A673 (cell line): Measurements from ENCODE around the gene CAPN10. TPM values are rescaled to one million over a fixed set of nuclear protein-coding genes. Genes with fewer than 3 reads are reported as not detected.

ENCODE experiments used
- BruUV-seq: library from RNA; stranded (reverse); fragments of 400-500 nt; replicated peaks from 2 replicates; lab custom pipeline; 2021; lab: Mats Ljungman, UMichigan
- CTCF ChIA-PET: fragments of 300-600 bp; sonication (Branson Sonifier 250); formaldehyde crosslinking; loops from one replicate; lab custom pipeline; 2022; ENCODE audit warnings: antibody characterized with exemption; lab: Charles Lee
- POLR2A ChIA-PET: fragments of 300-600 bp; sonication (Branson Sonifier 250); formaldehyde crosslinking; loops from one replicate; lab custom pipeline; 2022; ENCODE audit warnings: antibody characterized with exemption; ENCODE audit not compliant: low non-redundant PET; lab: Charles Lee
- DNase-seq: peaks from one replicate; pipeline ENCODE4 v3.0.0-alpha.2; 2015; ENCODE audit warnings: low spot score
- H3K27ac ChIP-seq: fragments of 200-600 bp; sonication (generic); 2 replicates; pipeline ENCODE4 v1.5.1; 2016; ENCODE audit warnings: mixed run types, low read depth, mild to moderate bottlenecking, mixed read lengths, antibody characterized with exemption, low read length; ENCODE audit not compliant: poor library complexity, severe bottlenecking
- H3K27me3 ChIP-seq: fragments of 200-600 bp; sonication (generic); replicated peaks from 2 replicates; pipeline ENCODE4 v1.6.1; 2017; ENCODE audit warnings: mixed run types, low read depth, mild to moderate bottlenecking, mixed read lengths, antibody characterized with exemption, low read length; ENCODE audit not compliant: insufficient read depth, poor library complexity
- H3K36me3 ChIP-seq: fragments of 200-600 bp; sonication (generic); 2 replicates; pipeline ENCODE4 v1.6.1; 2016; ENCODE audit warnings: mixed run types, mild to moderate bottlenecking, mixed read lengths, antibody characterized with exemption, low read length; ENCODE audit not compliant: insufficient read depth, poor library complexity, severe bottlenecking
- H3K4me1 ChIP-seq: fragments of 200-600 bp; sonication (generic); 2 replicates; pipeline ENCODE4 v1.6.1; 2017; ENCODE audit warnings: mixed run types, mild to moderate bottlenecking, mixed read lengths, antibody characterized with exemption, low read length; ENCODE audit not compliant: insufficient read depth, poor library complexity, severe bottlenecking
- H3K4me3 ChIP-seq: fragments of 200-600 bp; sonication (generic); 2 replicates; pipeline ENCODE4 v1.5.1; 2016; ENCODE audit warnings: low read depth, mixed run types, mild to moderate bottlenecking, mixed read lengths, low read length; ENCODE audit not compliant: poor library complexity, severe bottlenecking
- H3K9me3 ChIP-seq: fragments of 200-600 bp; sonication (generic); 2 replicates; pipeline ENCODE4 v1.6.1; 2016; ENCODE audit warnings: mixed run types, low read depth, mild to moderate bottlenecking, mixed read lengths, antibody characterized with exemption, low read length; ENCODE audit not compliant: poor library complexity, severe bottlenecking
- CTCF ChIP-seq: fragments of 300-800, 200-600 bp; sonication (generic); conservative IDR thresholded peaks from 2 replicates; pipeline ENCODE4 v1.5.1; 2017; ENCODE audit warnings: low read depth, mild to moderate bottlenecking, antibody characterized with exemption, low read length, moderate library complexity, mixed read lengths
- EZH2 ChIP-seq: fragments of 200-600 bp; sonication (generic); IDR thresholded peaks from 2 replicates; pipeline ENCODE4 v1.6.1; 2017; ENCODE audit warnings: borderline replicate concordance, low read depth, mild to moderate bottlenecking, mixed read lengths, antibody characterized with exemption, low read length; ENCODE audit not compliant: poor library complexity, severe bottlenecking
- intact Hi-C: fragments of 100-400 bp; cut with micrococcal nuclease; formaldehyde crosslinking; loops from one replicate; pipeline ENCODE4 v1.10.0; 2022; ENCODE audit not compliant: unreplicated experiment
- total RNA-seq: library from RNA; stranded (reverse); gene quantifications from 2 replicates; pipeline ENCODE4 v1.2.3, GENCODE V29; 2021

The CAPN10 gene
- total RNA-seq, 1 experiment from 2014 or later = 43.5 TPM

- intact Hi-C loops = no loop called here
- ChIA-PET POLR2A (no interaction called here), CTCF (interaction anchor here (0.6 kb wide), 1 partner anchor 1150 kb away, joined by 7 read pairs; no protein-coding TSS in a partner anchor)
- H3K4me3 ChIP-seq = peak overlapping the region; percentile 71
- no TSS peak for BruUV-seq
- no peaks in the 10 kb centered on the region for H3K27me3 ChIP-seq
- H3K27ac ChIP-seq = peak overlapping the region; percentile 73
- no peaks in the 10 kb centered on the region for H3K36me3 ChIP-seq
- DNase-seq = no peak
- TF ChIP-seq EZH2 (no peak), CTCF (no peak)
- H3K4me1 ChIP-seq = peaks cover 21% of the 10 kb centered on the region
- H3K9me3 ChIP-seq = no peaks in the 10 kb centered on the region
These were observed 17.0 kb upstream of the CAPN10 start for GRCh38 chr2:240569523-240569997.

DNA sequence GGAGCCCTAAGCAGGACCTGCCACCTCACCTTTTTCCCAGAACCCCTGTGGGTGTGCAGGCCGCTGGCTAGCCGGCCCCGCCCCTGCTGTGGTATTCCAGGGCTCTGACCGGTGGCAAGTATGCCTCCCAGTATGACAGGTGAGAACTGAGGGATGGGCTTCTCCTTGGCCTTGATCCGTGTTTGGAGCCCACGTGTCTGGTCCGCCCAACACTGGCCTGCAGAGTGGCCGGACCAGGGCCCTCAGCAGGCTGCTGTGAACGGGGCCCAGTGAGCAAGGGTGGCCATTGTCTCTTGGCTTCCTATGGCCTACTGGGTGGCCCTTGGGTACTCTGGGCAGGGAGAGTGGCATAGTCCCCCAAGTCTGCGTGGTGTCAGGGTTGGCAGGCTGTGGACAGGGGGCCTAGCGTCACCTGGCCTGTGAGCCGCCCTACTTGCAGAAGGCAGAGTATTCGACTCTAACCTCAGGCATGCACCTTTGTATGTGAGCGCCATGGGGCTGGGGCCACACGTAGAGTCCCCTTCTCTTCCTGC is 16.5 kb upstream of the CAPN10 start:
- peaks cover 21% of the 10 kb centered on the region for H3K4me1 ChIP-seq
- H3K27ac ChIP-seq = no peak overlapping the region
- H3K9me3 ChIP-seq = no peaks in the 10 kb centered on the region
- H3K4me3 ChIP-seq = no peak overlapping the region
- ChIA-PET POLR2A (no interaction called here), CTCF (no interaction called here)
- intact Hi-C loops = no loop called here
- no TSS peak for BruUV-seq
- TF ChIP-seq EZH2 (no peak), CTCF (no peak)
- no peaks in the 10 kb centered on the region for H3K27me3 ChIP-seq
- no peak for DNase-seq
- H3K36me3 ChIP-seq = no peaks in the 10 kb centered on the region

DNA sequence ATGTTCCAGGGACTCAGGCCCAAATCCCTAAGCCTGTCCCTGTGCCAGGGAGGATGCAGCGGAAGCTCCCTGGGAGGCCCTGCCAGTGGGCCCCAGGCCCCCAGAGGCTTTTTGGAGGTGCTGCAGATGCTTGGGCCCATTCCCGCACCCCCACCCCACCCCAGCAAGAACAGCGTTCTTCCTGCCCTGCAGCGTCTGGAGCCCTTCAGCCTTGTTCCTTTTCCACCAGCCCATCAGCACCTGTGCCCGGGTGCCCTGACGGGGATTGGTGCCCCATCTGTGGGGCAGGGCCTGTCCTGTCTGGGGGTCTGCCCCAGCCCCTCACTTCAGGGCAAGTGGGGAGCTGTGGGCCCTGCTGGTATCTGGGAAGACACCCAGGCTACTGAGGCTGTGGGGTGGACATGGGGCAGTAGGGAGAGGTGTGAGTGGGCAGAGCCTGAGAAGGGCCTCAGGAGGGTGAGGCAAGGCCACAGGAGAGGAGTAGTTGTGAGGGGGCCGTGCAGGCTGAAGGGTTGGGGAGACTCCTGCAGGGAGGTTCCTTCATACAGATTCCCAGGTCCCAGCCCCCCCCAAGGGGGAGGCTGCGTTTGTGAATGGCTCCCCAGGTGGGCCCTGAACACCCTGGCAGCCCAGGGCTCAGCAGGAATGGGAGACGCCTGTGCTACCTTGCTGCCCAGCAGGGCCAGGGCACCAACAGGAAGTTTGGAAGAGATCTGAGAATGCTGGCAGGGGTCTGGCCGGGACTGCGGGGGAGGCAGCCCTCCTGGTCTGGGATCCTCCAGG is 15.8 kb upstream of the CAPN10 start:
- no peaks in the 10 kb centered on the region for H3K36me3 ChIP-seq
- H3K9me3 ChIP-seq = no peaks in the 10 kb centered on the region
- no peaks in the 10 kb centered on the region for H3K27me3 ChIP-seq
- H3K4me1 ChIP-seq = peaks cover 19% of the 10 kb centered on the region
- intact Hi-C loops = no loop called here
- DNase-seq = no peak
- H3K27ac ChIP-seq = no peak overlapping the region
- ChIA-PET CTCF (no interaction called here), POLR2A (no interaction called here)
- no TSS peak for BruUV-seq
- TF ChIP-seq EZH2 = no peak
- no peak for TF ChIP-seq CTCF
- H3K4me3 ChIP-seq = no peak overlapping the region
